Heart left ventricle (tissue), 16 donors: ENCODE results near the gene ACMSD. TPM values are rescaled to one million over a fixed set of nuclear protein-coding genes. Genes with fewer than 3 reads are reported as not detected.
A peak's percentile ranks its signal among the peaks of the same experiment; 100 is the strongest.

Experiments used
- ATAC-seq, 4 donors: fragments of 200-7000 bp; cut with Tn5 transposase; one replicate each; pipeline ENCODE4 v1.9.1; 2020 to 2022; ENCODE audit warnings: moderate library complexity in 4 of 4, mild to moderate bottlenecking in 3 of 4, moderate number of reproducible peaks in 1 of 4
- DNase-seq, 5 donors: peaks; one replicate each; pipeline ENCODE4 v3.0.0-alpha.2; 2020
- H3K27ac ChIP-seq, 12 donors: fragments of 200-600 bp; sonication (generic) in 4 of 12; one replicate each; pipeline versions ENCODE4 v1.5.0 to v1.8.0; 2016 to 2022; ENCODE audit warnings: mild to moderate bottlenecking in 2 of 12
- H3K27me3 ChIP-seq, 9 donors: fragments of 200-600 bp; sonication (generic) in 2 of 9; one replicate each; pipeline versions ENCODE4 v1.5.1 to v1.8.0; 2016 to 2022; ENCODE audit warnings: mild to moderate bottlenecking in 3 of 9
- H3K36me3 ChIP-seq, 9 donors: fragments of 200-600 bp; sonication (generic) in 2 of 9; one replicate each; pipeline versions ENCODE4 v1.5.0 to v1.8.0; 2018 to 2022; ENCODE audit warnings: mild to moderate bottlenecking in 2 of 9
- H3K4me1 ChIP-seq, 12 donors: fragments of 200-600 bp; sonication (generic) in 4 of 12; one replicate each; pipeline versions ENCODE4 v1.5.0 to v1.8.0; 2016 to 2022; ENCODE audit warnings: mild to moderate bottlenecking in 3 of 12
- H3K4me3 ChIP-seq, 12 donors: fragments of 200-600 bp; sonication (generic) in 4 of 12; one replicate each; pipeline versions ENCODE4 v1.5.0 to v1.8.0; 2017 to 2022; ENCODE audit warnings: mild to moderate bottlenecking in 9 of 12, moderate library complexity in 4 of 12
- H3K9me3 ChIP-seq, 12 donors: fragments of 200-600 bp; sonication (generic) in 4 of 12; one replicate each; pipeline versions ENCODE4 v1.5.0 to v1.8.0; 2016 to 2022; ENCODE audit warnings: mild to moderate bottlenecking in 1 of 12
- POLR2A ChIP-seq, 2 donors: fragments of 450-650 bp; IDR thresholded peaks; one replicate each; pipeline ENCODE4 v1.6.1; 2017; ENCODE audit warnings: antibody characterized with exemption in 2 of 2, mild to moderate bottlenecking in 2 of 2, moderate library complexity in 2 of 2
- WGBS, 4 donors: extraction: QIAGEN DNeasy Blood & Tissue Kit in 2 of 4; methylation state at CpG; one replicate each; pipeline versions ENCODE4 v1.1.5 to v1.1.7; 2013 to 2018; 5-methylcytosine and 5-hydroxymethylcytosine counted together
- intact Hi-C, 10 donors: fragments of 100-400 bp; cut with DNase I; formaldehyde crosslinking; loops; one replicate each; pipeline versions ENCODE4 v1.11.1 to v1.14.2; 2022
- polyA plus RNA-seq, 2 donors: library from polyadenylated mRNA; stranded (reverse); fragments of 200-250 nt; gene quantifications; one replicate each; pipeline ENCODE4 v1.2.3, GENCODE V29; 2013
- total RNA-seq, 9 donors: library from RNA; depleted of rRNA in 2 of 9; stranded (reverse); fragments of >200 nt in 2 of 9; fragmentation: NEBNext Ultra II Directional in 3 of 9; extraction: Animal tissue kit (Norgen Biotek cat#: 25700) in 3 of 9; gene quantifications; one replicate each; pipeline versions ENCODE4 v1.1.0 to v1.2.4, GENCODE V29; 2016 to 2023
- TF ChIP-seq, protein P1 (sequence below), 12 donors: fragments of 200-600 bp; sonication (generic) in 4 of 12; IDR thresholded peaks; one replicate each; pipeline versions ENCODE4 v1.5.0 to v1.8.0; 2018 to 2022; ENCODE audit warnings: antibody characterized with exemption in 12 of 12, mild to moderate bottlenecking in 5 of 12
- donor health status: ischemic (EF 13 %, LVEDD 7.1; RV severe dilation, severe dysfunction).
- donor health status: healthy with polysubstance abuse.
- donor health status: DM: no; HTN: yes; CAD: no.
- donor health status: DM: no; HTN: no; CAD: no.
- donor health status: ischemic (EF 25% LVEDD 6.9; RV normal size, moderate dysfunction).
- donor health status: ischemic (EF 25% LVEDD 5.7; RV mildly dilated, moderate dysfunction).
- donor health status: healthy.
- donor health status: DM: yes; HTN: yes; CAD: no.
- donor health status: ischemic (EF 35%, LVEDD 5.7; RV mildly dilated, moderate dysfunction).
- donor health status: nonischemic (EF 11% LVEDD 7.7; RV severe dilation, severe dysfunction).
- donor health status: DM: yes; HTN: yes; CAD: no.
- donor health status: PGD.
- donor health status: ischemic (EF 29% LVEDD 5.4; RV normal size, mild dysfunction).
- donor health status: nonischemic (EF 23%, LVEDD 6.1; RV moderate dilation, normal function).

The ACMSD gene
- total and polyA plus RNA-seq, 11 donors: not detected

DNA sequence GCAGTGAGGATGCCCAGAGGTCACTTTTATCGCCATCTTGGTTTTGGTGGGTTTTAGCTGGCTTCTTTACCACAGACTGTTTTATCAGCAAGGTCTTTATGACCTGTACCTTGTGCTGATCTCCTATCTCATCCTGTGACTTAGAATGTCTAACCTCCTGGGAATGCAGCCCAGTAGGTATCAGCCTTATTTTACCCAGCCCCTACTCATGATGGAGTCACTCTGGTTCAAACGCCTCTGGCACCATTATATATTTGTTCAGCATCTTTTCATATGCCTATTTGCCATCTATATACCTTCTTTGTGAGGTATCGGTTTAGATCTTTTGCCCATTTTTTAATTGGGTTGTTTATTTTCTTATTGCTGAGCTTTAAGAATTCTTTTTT is 73.0 kb downstream of the ACMSD start:
- WGBS, 4 donors: 88 to 94% (median 93%) methylated on average over 3 of the region's 3 CpGs

DNA sequence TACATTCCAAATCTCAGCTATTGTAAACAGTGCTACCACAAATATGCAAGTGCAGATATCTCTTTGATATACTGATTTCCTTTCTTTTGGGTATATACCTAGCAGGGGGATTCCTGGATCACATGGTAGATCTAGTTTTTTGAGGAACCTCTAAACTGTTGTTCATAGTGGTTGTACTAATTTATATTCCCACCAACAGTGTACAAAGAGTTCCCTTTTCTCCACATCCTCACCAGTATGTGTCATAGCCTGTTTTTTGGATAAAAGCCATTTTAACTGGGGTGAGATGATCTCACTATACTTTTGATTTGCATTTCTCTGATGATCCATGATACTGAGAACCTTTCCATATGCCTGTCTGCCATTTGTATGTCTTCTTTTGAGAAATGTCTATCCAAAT is 73.9 kb downstream of the ACMSD start:
- DNase-seq (no peak), ATAC-seq (no peak)
- H3K4me1 ChIP-seq: peaks cover 0 to 6% (median 3%) of the 10 kb centered on the region in 12 donors
- intact Hi-C loops: no loop called here
- TF ChIP-seq, protein P1, sequence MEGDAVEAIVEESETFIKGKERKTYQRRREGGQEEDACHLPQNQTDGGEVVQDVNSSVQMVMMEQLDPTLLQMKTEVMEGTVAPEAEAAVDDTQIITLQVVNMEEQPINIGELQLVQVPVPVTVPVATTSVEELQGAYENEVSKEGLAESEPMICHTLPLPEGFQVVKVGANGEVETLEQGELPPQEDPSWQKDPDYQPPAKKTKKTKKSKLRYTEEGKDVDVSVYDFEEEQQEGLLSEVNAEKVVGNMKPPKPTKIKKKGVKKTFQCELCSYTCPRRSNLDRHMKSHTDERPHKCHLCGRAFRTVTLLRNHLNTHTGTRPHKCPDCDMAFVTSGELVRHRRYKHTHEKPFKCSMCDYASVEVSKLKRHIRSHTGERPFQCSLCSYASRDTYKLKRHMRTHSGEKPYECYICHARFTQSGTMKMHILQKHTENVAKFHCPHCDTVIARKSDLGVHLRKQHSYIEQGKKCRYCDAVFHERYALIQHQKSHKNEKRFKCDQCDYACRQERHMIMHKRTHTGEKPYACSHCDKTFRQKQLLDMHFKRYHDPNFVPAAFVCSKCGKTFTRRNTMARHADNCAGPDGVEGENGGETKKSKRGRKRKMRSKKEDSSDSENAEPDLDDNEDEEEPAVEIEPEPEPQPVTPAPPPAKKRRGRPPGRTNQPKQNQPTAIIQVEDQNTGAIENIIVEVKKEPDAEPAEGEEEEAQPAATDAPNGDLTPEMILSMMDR (IDR thresholded peaks at IDR 0.05): no peak
- TF ChIP-seq POLR2A (IDR thresholded peaks at IDR 0.05): no peak
- no peak overlapping the region for H3K4me3 ChIP-seq
- H3K27ac ChIP-seq: no peak overlapping the region
- no peaks in the 10 kb centered on the region for H3K36me3 ChIP-seq
- peaks cover 0 to 19% (median 1%) of the 10 kb centered on the region in 12 donors for H3K9me3 ChIP-seq
- H3K27me3 ChIP-seq: no peaks in the 10 kb centered on the region

More for the DNA sequence above, 73.0 kb downstream of the ACMSD start:
- no peak overlapping the region for H3K4me3 ChIP-seq
- TF ChIP-seq POLR2A (IDR thresholded peaks at IDR 0.05): no peak
- TF ChIP-seq, protein P1 (IDR thresholded peaks at IDR 0.05): no peak
- no peak for ATAC-seq
- no peaks in the 10 kb centered on the region for H3K36me3 ChIP-seq
- H3K27ac ChIP-seq: no peak overlapping the region
- H3K4me1 ChIP-seq: no peaks in the 10 kb centered on the region
- intact Hi-C loops: no loop called here
- no peaks in the 10 kb centered on the region for H3K27me3 ChIP-seq
- DNase-seq: no peak
- H3K9me3 ChIP-seq: peaks cover 0 to 22% (median 2%) of the 10 kb centered on the region in 12 donors

DNA sequence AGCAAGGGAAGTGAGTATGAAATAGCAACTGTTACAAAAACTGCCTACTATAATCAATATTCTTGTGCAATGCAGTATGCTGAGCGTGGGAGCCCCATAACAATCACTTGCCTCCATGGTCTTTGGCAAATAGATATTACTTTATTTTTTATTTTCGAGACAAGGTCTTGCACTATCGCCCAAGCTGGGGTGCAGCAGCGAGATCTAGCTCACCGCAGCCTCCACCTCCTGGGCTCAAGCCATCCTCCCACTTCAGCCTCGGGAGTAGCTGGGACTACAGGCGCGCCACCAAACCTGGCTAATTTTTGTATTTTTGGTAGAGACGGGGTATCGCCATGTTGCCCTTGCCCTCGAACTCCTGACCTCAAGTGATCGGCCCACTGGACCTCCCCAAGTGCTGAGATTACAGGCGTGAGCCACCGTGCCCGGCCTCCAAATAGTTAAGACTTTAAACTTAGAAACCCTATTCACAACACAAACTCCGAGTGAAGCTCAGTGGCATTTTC is 79.0 kb downstream of the ACMSD start:
- H3K4me1 ChIP-seq: peaks cover 8 to 38% (median 33%) of the 10 kb centered on the region in 12 donors
- peak overlapping the region; percentile 50 to 95 (median 86) for H3K4me3 ChIP-seq
- DNase-seq (peak; percentile 16 to 58 (median 32)), ATAC-seq (no peak)
- intact Hi-C loops: loop anchor here in 3 of 10 donors (5.0 kb wide), 2 partner anchors 145 to 615 kb away; partner anchors contain the start of genes R3HDM1 (in 3 of the 3) and ZRANB3 (in 3 of the 3)
- 35 to 37% (median 37%) methylated on average over 15 to 16 of the region's 16 CpGs for WGBS, 4 donors
- no peak for TF ChIP-seq POLR2A (IDR thresholded peaks at IDR 0.05)
- TF ChIP-seq, protein P1 (IDR thresholded peaks at IDR 0.05): no peak
- H3K27me3 ChIP-seq: no peaks in the 10 kb centered on the region
- H3K27ac ChIP-seq: peak overlapping the region; percentile 83 to 99 (median 98)
- peaks cover 0 to 6% (median 0%) of the 10 kb centered on the region in 9 donors for H3K36me3 ChIP-seq
- peaks cover 0 to 12% (median 0%) of the 10 kb centered on the region in 12 donors for H3K9me3 ChIP-seq

DNA sequence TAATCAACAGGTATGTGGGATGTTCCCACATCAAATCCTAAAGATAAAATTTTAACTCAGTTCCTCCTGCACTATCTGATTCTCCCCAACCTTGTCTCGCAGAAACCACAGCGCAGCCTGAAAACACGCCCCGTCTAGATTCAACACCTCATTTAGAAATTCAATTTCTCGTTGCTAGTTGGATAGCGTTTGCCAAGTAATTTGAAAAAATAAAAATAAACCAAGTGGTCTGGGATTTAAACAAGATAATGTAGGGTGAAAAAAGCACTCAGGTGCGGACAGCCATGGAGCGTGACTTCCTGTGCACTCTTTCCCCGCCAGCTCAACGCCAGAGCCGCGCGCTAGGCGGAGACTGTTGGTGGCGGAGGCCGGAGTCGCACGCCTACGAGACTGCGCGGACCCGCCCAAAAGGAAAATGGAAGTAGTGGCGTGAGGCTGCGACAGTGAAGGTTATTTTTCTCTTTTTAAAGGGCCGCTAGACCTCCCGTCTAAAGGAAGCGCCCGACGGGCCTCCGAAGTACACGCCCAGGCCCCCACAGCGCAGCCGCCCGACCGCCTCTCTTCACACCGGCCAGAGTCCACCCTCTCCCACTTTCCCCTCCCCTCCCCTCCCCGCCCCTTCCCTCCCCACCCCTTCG is 79.6 kb downstream of the ACMSD start:
- intact Hi-C loops: loop anchor here in 3 of 10 donors (5.0 kb wide), 2 partner anchors 146 to 614 kb away; partner anchors contain the start of genes R3HDM1 (in 3 of the 3) and ZRANB3 (in 3 of the 3)
- DNase-seq (no peak), ATAC-seq (peak; percentile 82 to 87 (median 85))
- H3K9me3 ChIP-seq: peaks cover 0 to 8% (median 0%) of the 10 kb centered on the region in 12 donors
- peak overlapping the region; percentile 50 to 95 (median 86) for H3K4me3 ChIP-seq
- no peaks in the 10 kb centered on the region for H3K27me3 ChIP-seq
- WGBS, 4 donors: 0 to 1% (median 1%) methylated on average over 38 of the region's 38 CpGs
- peaks cover 8 to 44% (median 38%) of the 10 kb centered on the region in 12 donors for H3K4me1 ChIP-seq
- peak overlapping the region; percentile 83 to 99 (median 98) for H3K27ac ChIP-seq
- H3K36me3 ChIP-seq: peaks cover 0 to 6% (median 0%) of the 10 kb centered on the region in 9 donors
- TF ChIP-seq, protein P1 (IDR thresholded peaks at IDR 0.05): peak in 10 of 12 donors; percentile 13 to 66 (median 30)
- peak in 1 of 2 donors; percentile 54 for TF ChIP-seq POLR2A (IDR thresholded peaks at IDR 0.05)
